ENCODE data around the gene TTC19.
"Not testable (repeated sequence)": the region's sequence is repeated elsewhere in the genome, so short reads cannot be mapped to it uniquely, and the experiment has no call there.

TTC19 gene

DNA sequence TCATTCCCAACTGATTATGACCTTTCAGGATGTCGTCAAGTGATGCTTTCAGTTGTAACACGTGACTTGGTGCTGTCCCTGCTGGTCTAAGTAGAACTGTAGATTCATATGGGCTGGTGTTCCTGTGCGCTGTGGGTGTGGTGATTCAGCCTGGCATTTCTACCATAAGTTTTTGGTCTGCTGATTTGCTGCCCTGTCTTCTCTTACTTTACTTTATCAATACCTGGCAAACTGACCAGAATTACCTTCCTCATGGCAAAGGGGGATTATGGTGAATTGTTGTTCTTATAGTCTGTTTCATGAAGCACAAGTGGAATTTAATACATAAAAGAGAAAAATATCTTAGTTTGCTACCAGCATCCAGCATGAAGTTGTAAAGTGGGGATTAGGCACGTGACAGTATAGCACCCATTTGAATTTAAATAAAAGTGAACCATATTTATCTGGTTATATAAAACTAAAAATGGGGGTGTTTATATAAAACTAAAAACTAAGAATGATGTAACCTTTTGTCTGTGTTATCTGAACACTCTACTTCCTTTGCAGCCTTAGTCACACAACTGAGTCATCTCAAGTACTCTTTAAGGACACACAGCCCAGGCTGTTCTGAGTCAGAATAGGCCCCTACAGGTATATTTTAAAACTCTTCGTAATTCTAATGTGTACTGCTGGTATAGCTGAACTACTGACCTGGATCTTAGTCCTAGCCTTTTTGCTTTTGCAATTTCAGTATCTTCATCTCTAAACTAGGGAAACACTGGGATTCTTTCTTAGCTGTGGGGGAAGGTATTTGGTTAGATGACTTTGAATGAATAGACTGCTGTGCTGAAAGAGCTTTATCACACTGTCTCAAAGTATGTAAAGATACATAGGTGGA, 28.3 kb downstream of the TTC19 start:
- FAIRE-seq, result no peak

DNA sequence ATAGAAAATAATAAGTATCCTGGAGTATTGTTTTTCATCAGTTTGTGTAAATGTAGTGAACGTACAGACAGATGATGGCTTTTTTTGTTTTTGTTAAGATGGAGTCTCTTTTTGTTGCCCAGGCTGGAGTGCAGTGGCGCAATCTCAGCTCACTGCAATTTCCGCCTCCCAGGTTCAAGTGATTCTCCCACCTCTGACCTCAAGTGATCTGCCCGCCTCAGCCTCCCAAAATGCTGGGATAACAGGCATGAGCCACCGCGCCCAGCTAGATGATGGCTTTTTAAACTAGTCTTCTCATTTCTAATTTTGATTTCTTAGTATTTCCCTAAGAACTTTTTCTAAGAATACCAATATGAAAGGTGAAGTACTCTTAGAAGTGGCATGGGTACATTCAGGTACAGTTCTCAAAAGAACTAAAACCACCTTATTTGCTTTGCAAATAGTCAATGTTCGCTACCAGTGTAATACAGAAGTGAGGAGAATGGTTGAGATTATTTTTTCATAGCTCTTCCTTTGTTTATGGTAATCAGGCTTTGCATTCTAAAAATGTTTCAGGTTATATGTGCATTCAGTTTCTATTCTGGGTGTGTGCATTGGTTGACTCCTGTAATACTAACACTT, 34.2 kb downstream of the TTC19 start:
- FAIRE-seq (no peak), DNase-seq (ENCODE audit: low spot score) (no peak)

More for the DNA sequence above, 28.3 kb downstream of the TTC19 start:
- peak; percentile 70 for DNase-seq (ENCODE audit: low spot score)

DNA sequence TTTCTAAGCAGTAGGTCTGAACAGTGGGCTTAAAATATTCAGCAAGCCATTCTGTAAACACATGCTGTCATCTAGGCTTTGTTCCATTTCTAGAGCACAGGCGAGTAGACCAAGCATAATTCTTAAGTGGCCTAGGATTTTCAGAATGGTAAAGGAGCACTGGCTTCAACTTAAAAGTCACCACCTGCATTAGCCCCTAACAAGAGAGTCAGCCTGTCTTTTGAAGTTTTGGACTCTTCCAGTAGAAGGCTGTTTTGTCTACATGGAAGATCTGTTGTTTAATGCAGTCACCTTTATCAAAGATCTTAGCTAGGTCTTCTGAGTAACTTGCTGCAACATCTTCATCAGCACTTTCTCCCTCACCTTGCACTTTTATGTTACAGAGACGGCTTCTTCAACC, 36.6 kb downstream of the TTC19 start:
- DNase-seq (ENCODE audit: low spot score) (no peak), FAIRE-seq (no peak)

DNA sequence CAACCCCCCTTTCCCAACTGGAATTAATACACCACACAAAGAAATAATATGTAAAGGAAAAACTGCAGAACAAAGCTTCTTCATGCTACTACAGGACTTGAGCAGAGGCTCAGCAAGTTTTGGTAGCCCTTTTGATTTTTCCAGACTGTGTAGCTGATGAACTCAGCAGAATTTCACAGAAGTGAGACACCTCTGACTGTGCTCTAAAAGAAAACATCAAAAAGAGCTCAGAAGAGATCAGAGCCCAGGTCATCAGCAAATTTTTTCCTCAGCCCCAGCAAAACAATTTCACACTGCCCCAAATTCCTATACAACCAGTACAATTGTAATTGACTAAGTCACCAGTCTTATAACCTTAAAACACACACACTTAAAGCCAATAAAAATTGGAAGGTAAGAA, 38.0 kb downstream of the TTC19 start:
- DNase-seq (ENCODE audit: low spot score), result no peak
- FAIRE-seq, result no peak

DNA sequence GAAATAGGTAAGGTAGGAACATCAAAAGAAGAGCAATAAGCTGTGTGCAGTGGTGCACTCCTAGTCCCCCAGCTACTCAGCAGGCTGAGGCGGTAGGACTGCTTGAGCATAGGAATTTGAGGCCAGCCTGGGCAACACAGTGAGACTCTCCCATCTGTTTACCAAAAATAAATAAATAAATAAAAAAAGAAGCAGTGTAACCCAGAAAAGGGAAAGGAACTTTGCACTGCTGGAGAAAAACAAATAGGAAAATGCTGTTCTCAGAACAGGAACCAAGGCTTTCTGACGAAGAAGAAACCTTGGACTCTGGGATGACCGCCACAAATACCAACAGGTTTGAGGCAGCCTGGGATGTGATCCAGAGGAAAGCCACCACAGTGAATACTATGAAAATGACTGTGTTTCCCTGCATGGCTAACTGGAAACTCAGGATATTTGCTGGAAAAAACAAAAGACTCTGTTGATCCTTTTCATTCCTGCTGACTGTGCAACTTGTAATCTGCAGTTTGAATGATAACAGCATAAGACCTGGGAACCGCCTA, 41.2 kb downstream of the TTC19 start:
- DNase-seq (ENCODE audit: low spot score) (no peak), FAIRE-seq (no peak)

DNA sequence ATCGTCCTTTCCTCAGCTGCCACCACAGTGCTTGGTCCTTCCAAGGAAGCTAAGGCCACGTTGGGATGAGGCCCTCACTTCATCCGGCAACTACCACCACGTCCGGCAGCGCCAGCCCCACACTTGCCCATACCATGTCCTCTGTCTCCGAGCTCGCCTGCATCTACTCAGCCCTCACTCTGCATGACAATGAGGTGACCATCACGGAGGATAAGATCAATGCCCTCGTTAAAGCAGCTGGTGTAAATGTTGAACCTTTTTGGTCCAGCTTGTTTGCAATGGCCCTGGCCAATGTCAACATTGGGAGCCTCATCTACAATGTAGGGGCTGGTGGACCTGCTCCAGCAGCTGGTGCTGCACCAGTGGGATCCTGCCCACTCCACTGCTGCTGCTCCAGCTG, 44.9 kb downstream of the TTC19 start:
- FAIRE-seq, result no peak
- DNase-seq (ENCODE audit: low spot score), result no peak

DNA sequence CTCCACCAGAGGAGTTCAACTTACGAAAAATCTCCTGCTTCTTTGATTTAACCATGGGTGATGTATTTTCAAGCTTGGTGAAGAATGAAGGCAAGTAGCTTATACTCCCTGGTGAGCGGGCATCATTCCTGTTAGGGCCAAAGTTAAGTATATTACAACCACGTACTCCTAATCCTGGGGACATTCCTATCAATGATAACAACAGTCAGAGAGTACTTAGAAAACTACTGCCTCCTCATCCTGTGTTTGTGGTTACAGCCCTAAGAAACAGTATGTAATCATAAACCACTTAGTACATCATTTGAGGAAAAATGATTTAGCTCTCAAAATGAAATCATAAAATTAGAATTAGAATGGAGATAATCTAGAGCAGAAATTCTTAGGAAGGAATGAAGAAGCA, 47.3 kb downstream of the TTC19 start:
- DNase-seq (ENCODE audit: low spot score) (no peak), FAIRE-seq (no peak)

DNA sequence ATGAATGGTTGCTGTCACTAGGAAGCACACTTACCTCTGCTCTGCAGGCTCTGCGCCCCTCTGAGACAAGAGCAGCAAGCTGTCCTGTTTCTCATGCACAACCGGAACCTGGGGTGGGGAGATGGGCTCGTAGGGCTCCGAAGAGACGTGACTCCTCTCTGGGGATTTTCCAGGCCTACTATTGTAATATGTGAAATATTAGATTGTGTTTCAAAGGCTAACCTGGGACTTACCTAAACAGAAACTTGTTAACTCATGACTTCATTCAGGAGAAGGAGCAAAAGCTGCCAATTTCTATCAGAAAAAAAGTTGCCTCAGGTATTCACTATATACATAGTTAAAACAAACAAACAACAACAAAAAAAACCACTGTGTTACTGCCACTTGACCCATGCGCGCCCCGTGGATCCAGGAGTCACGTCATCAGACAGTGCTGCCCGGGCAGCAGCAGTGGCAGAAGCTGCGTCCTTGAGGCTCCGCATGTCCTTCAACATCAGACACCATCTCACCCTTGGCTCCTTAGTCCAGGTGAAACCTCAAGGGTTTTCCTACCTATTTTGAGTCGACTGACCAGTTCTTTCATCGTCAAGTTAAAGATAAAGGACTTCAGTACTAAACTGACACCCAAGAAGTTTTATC, 49.3 kb downstream of the TTC19 start:
- DNase-seq (ENCODE audit: low spot score) (no peak), FAIRE-seq (no peak)

DNA sequence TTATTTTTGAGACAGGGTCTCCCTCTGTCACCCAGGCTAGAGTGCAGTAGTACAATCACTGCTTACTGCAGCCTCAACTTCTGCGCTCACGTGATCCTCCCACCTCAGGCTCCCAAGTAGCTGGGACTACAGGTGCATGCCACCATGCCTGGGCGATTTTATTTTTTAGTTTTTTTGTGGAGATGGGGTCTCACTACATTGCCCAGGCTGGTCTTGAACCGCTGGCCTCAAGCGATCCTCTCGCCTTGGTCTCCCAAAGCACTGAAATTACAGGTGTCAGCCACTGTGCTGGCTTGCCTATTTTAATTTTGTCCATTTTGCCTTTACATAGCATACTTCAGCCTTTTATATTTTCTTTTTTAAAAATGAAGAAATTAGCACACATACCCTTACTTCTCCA, 51.2 kb downstream of the TTC19 start:
- no peak for FAIRE-seq
- no peak for DNase-seq (ENCODE audit: low spot score)

DNA sequence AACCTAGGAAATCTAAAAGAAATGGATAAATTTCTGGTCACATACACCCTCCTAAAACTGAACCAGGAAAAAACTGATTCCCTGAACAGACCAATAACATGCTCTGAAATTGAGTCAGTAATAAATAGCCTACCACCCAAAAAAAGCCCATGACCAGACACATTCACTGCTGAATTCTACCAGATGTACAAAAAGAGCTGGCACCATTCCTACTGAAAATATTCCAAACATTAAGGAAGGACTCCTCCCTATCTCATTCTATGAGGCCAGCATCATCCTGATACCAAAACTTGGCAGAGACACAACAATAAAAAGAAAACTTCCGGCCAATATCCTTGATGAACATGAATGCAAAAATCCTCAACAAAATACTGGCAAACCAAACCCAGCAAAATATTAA, 52.9 kb downstream of the TTC19 start:
- DNase-seq (ENCODE audit: low spot score) (no peak), FAIRE-seq (no peak)

DNA sequence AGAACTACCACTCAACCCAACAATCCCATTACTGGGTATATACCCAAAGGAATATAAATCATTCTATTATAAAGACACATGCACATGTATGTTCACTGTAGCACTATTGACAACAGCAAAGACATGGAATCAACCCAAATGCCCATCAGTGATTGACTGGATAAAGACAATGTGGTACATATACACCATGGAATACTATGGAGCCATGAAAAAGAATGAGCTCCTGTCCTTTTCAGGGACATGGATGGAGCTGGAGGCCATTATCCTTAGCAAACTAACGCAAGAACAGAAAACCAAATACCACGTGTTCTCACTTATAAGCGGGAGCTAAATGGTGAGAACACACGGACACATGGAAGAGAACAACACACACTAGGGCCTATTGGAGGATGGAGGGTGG, 55.5 kb downstream of the TTC19 start:
- not testable (repeated sequence) for FAIRE-seq

DNA sequence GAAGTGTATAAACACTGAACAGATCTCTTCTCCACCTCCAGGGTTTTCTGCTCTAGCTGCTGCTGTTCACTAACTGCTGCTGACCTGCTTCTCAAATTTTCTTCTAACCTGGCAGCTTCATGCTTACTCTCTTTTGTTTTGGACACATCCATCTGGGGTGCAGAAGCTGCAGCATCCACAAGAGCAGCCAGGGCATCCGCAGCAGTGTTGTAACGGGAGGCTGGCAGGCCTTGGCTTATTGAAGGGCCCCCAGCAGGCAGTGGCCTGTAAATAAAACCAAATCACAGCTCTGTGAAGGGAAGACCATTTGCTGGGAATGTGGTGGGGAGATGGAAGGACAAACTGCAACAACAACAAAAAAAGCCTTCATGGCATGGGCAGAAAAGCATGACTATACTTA, 62.0 kb downstream of the TTC19 start:
- no peak for DNase-seq (ENCODE audit: low spot score)
- FAIRE-seq, result no peak

More for the DNA sequence above, 55.5 kb downstream of the TTC19 start:
- DNase-seq (ENCODE audit: low spot score), result not testable (repeated sequence)

DNA sequence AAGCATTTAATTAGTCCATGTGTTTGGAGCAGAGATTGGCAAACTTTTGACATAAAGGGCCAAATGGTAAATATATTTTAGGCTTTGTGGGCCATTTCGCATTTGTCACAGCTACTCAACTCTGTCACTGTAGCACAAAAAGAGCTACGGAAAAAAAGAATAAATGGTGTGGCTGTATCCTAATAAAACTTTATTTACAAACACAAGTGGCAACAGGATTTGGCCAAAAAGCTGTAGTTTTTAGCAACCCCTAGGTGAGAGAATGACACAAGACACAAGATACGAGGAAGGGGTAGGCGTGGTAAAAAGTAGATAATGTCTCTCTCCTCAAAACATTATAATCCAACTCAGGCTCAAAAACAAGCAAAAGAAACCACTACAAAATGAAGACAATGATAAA, 66.5 kb downstream of the TTC19 start:
- DNase-seq (ENCODE audit: low spot score) (no peak), FAIRE-seq (no peak)

DNA sequence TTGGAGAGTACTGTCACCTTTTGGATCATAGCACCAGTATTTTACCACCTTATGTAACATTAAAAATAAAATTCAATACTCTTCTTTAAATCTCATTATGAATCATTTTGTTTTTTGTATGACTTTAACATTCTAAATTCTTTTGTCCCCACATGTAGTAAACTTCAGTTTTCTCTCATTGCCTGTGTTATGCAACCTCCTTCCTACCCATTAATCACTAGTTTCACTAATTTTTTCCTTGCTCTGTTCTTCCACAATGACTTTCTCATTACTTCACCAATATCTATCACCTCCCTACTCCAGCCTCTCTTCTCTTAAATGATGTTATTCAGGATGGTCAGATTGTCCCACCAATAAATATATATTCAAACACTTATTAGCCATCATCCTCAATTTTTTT, 68.7 kb downstream of the TTC19 start:
- FAIRE-seq (no peak), DNase-seq (ENCODE audit: low spot score) (no peak)

DNA sequence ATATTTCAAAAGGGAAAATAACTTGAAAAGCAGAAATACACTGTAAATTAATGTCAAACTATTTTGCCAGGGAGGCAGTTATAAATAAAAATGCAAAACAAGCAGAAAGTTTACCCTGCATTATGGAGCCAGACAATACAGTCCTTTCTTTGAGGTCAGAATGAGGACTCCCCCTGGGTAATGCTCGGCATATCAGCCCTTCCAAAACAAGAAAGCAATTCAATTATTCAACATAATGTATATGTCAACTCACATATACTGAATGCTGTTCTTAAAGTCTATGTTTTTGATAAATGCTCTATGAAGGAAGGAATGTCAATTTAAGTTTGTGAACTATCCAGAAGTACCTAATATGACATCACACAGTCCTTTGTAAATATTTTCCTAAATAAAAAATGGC, 72.4 kb downstream of the TTC19 start:
- no peak for DNase-seq (ENCODE audit: low spot score)
- no peak for FAIRE-seq

DNA sequence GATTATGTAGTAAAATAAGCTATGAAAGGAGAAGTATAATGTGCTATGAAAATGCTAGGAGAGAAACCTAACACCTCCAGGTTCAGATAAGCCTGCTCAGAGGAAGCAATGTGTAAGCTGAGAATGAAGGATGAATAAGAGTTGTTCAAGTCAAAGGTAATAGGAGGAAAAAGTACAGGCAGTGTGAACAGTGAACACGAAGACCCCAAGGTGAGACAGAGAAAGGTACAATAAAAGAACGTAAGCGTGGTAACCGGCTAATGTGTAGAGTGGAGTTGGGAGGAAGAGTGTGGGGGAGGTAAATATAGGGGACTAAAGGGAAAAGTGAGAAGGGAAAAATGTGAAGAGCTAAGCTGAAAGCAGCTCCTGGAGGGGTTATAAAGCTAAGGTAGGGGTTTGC, 74.2 kb downstream of the TTC19 start:
- FAIRE-seq, result no peak
- DNase-seq (ENCODE audit: low spot score), result no peak

DNA sequence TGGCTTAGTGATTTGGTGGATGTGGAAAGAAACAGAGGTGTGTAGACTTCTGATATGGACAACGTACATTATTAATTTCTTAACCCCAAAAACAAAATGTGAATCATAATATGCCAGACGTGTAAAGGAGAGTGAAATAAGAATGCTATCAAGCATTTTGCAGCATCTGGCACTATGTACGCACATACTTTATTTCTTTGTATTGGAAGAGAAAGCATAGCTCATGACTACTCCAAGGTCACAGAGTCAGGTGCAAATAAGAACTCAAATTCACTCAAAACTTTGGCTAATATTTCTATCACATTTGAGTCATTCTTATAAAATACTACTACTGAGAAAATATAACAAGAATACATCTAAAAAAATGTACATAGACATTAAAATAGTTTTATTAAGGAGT, 74.8 kb downstream of the TTC19 start:
- FAIRE-seq (no peak), DNase-seq (ENCODE audit: low spot score) (no peak)

DNA sequence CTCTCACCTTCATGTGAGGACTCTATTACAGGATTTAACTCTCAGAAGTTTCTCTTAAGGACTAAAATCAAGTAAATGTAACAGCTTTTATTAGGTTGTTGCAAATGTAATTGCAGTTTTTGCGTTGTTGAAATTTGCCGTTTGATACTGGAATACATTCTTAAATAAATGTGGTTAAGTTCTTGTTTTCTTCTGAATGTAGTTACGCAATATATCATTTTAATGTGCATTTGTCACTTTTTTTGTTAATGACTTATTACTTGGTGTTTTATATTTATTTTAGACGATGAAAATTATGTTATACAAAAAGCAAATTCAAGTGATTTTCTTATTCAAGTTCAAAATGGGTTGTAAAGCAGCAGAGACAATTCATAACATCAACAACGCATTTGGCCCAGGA, 76.3 kb downstream of the TTC19 start:
- no peak for FAIRE-seq

More for the DNA sequence above, 76.3 kb downstream of the TTC19 start:
- no peak for DNase-seq (ENCODE audit: low spot score)

Data from urothelium cell line (cell line).